ENCODE measurements around the gene MALRD1. TPM values are rescaled to one million over a fixed set of nuclear protein-coding genes. Genes with fewer than 3 reads are reported as not detected.

The MALRD1 gene
- total RNA-seq, 1 experiment from 2014 or later: not detected

GRCh38 chr10:19656420-19657042, 607.9 kb downstream of the MALRD1 start:
- ATAC-seq: no peak
- intact Hi-C loops (cut with micrococcal nuclease; ENCODE audit: unreplicated experiment): no loop called here

GRCh38 chr10:19658131-19658530, 609.5 kb downstream of the MALRD1 start:
- Histone ChIP-seq H3K27me3 (ENCODE audit: control insufficient read depth, insufficient read depth, low read length) (no peaks in the 10 kb centered on the region), H3K36me3 (ENCODE audit: control insufficient read depth, insufficient read depth, low read length) (no peaks in the 10 kb centered on the region), H3K27ac (ENCODE audit: low read length) (no peak overlapping the region), H3K4me1 (ENCODE audit: control insufficient read depth, insufficient read depth, low read length) (no peaks in the 10 kb centered on the region), H3K4me3 (ENCODE audit: low read depth in 2 of 2, low read length in 2 of 2) (no peak overlapping the region), H3K9me3 (ENCODE audit: control insufficient read depth, insufficient read depth, low read depth, low read length) (no peaks in the 10 kb centered on the region)
- CTCF ChIA-PET: no interaction called here
- no peak for DNase-seq (ENCODE audit: low read depth, low spot score)
- intact Hi-C loops (cut with micrococcal nuclease; ENCODE audit: unreplicated experiment) (no loop called here), in situ Hi-C loops (cut with HindIII; ENCODE audit: low pct_unique_long_range_greater_than_20kb, low sequenced_read_pairs) (no loop called here)
- no TSS peak for BruUV-seq (replicated peaks)
- POLR2A ChIA-PET: no interaction called here
- no peak for ATAC-seq
- no peak for TF ChIP-seq TCF7L2 (IDR thresholded peaks at IDR 0.05; ENCODE audit: low read depth, low read length)
- no peak for TF ChIP-seq SIN3A (IDR thresholded peaks at IDR 0.05; ENCODE audit: borderline replicate concordance, insufficient read depth, low read depth, low read length)
- no peak for TF ChIP-seq CTCF (IDR thresholded peaks at IDR 0.05)
- no peak for TF ChIP-seq POLR2AphosphoS5 (IDR thresholded peaks at IDR 0.05; ENCODE audit: low read depth, low read length)
- TF ChIP-seq, protein P1, sequence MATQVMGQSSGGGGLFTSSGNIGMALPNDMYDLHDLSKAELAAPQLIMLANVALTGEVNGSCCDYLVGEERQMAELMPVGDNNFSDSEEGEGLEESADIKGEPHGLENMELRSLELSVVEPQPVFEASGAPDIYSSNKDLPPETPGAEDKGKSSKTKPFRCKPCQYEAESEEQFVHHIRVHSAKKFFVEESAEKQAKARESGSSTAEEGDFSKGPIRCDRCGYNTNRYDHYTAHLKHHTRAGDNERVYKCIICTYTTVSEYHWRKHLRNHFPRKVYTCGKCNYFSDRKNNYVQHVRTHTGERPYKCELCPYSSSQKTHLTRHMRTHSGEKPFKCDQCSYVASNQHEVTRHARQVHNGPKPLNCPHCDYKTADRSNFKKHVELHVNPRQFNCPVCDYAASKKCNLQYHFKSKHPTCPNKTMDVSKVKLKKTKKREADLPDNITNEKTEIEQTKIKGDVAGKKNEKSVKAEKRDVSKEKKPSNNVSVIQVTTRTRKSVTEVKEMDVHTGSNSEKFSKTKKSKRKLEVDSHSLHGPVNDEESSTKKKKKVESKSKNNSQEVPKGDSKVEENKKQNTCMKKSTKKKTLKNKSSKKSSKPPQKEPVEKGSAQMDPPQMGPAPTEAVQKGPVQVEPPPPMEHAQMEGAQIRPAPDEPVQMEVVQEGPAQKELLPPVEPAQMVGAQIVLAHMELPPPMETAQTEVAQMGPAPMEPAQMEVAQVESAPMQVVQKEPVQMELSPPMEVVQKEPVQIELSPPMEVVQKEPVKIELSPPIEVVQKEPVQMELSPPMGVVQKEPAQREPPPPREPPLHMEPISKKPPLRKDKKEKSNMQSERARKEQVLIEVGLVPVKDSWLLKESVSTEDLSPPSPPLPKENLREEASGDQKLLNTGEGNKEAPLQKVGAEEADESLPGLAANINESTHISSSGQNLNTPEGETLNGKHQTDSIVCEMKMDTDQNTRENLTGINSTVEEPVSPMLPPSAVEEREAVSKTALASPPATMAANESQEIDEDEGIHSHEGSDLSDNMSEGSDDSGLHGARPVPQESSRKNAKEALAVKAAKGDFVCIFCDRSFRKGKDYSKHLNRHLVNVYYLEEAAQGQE (IDR thresholded peaks at IDR 0.05; ENCODE audit: insufficient read depth in 1 of 2, low read depth in 2 of 2, low read length in 1 of 2): no peak

More at GRCh38 chr10:19656420-19657042, 607.9 kb downstream of the MALRD1 start:
- TF ChIP-seq TCF7L2 (IDR thresholded peaks at IDR 0.05; ENCODE audit: low read depth, low read length): no peak
- no peak for TF ChIP-seq CTCF (IDR thresholded peaks at IDR 0.05)
- TF ChIP-seq, protein P1 (IDR thresholded peaks at IDR 0.05; ENCODE audit: insufficient read depth in 1 of 2, low read depth in 2 of 2, low read length in 1 of 2): no peak
- TF ChIP-seq POLR2AphosphoS5 (IDR thresholded peaks at IDR 0.05; ENCODE audit: low read depth, low read length): no peak
- TF ChIP-seq SIN3A (IDR thresholded peaks at IDR 0.05; ENCODE audit: borderline replicate concordance, insufficient read depth, low read depth, low read length): no peak
- DNase-seq (ENCODE audit: low read depth, low spot score): no peak
- no peaks in the 10 kb centered on the region for H3K27me3 ChIP-seq (ENCODE audit: control insufficient read depth, insufficient read depth, low read length)
- CTCF ChIA-PET: no interaction called here
- in situ Hi-C loops (cut with HindIII; ENCODE audit: low pct_unique_long_range_greater_than_20kb, low sequenced_read_pairs): no loop called here
- H3K27ac ChIP-seq (ENCODE audit: low read length): no peak overlapping the region
- no peaks in the 10 kb centered on the region for H3K36me3 ChIP-seq (ENCODE audit: control insufficient read depth, insufficient read depth, low read length)
- no peaks in the 10 kb centered on the region for H3K4me1 ChIP-seq (ENCODE audit: control insufficient read depth, insufficient read depth, low read length)
- no peaks in the 10 kb centered on the region for H3K9me3 ChIP-seq (ENCODE audit: control insufficient read depth, insufficient read depth, low read depth, low read length)
- POLR2A ChIA-PET: no interaction called here
- BruUV-seq (replicated peaks): no TSS peak
- H3K4me3 ChIP-seq (ENCODE audit: low read depth in 2 of 2, low read length in 2 of 2): no peak overlapping the region

All from Panc1 (cell line).